C4-2B (cell line): ENCODE results near the gene CFAP20DC.
"Not testable (repeated sequence)": the region's sequence is repeated elsewhere in the genome, so short reads cannot be mapped to it uniquely, and the experiment has no call there.

Experiments used
- H3K27ac ChIP-seq: fragments of 450-650 bp; 2 replicates; pipeline ENCODE4 v1.5.1; 2017
- CTCF ChIP-seq: fragments of 450-650 bp; conservative IDR thresholded peaks from 2 replicates; pipeline ENCODE4 v1.5.1; 2017; ENCODE audit warnings: mild to moderate bottlenecking
- ZFX ChIP-seq: fragments of 450-650 bp; IDR thresholded peaks from 2 replicates; pipeline ENCODE4 v1.6.1; 2017

The CFAP20DC gene

DNA sequence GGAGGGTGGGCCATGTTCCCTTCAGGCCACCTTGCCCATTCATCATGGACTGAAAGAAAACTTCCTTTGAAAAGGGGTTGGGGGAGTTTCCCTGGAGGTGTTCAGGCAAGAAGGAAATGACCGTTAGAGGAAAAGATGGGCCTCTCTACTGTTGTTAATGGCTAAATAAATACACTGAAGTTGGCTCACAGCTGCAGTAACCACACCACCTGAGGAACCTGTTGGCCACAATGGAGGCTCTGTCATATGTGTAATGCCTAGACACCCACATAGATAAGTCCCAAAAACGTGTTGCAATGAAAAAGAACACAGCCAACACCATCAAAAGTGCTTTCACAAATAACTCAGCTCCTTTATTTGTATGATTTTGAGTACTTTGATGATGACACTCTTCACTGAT lies 345.1 kb downstream of the CFAP20DC start:
- no peak overlapping the region for H3K27ac ChIP-seq
- TF ChIP-seq ZFX (no peak), CTCF (no peak)

DNA sequence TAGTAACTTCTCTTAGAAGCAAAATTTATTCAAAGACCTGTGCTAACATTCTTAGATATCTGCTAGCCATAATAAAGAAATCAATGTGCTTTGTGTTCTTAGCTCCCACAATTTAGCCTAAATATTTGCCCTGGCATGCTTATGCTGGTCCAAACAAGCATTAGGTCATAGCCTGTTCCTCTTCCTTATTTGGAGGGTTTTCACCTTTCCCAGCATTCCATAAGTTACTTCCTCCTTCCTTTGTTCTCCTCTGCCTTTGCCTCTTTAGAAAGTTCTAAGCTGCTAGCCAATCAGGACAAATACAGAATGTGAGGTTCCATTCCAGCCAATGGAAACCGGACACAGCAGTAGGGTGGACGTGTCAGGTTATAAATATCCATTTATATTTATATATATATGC lies 345.5 kb downstream of the CFAP20DC start:
- not testable (repeated sequence) for H3K27ac ChIP-seq

DNA sequence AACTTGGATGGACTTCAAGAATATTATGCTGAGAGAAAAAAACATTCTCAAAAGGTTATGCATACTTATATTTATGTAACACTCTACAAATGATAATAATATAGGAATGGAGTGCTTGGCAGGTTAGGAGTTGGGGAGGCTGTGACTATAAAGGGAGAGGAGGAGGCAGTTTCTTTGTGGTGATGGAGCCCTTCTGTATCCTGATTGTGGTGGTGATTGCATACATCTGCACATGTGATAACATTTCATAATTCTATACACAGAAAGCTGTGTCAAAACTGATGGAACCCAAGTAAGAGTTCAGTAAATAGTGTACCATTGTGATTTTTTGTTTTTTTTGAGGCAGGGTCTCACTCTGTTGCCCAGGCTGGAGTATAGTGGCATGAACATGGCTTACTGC lies 351.6 kb downstream of the CFAP20DC start:
- H3K27ac ChIP-seq = no peak overlapping the region

GRCh38 chr3:58697561-58697960 lies 352.3 kb downstream of the CFAP20DC start:
- no peak overlapping the region for H3K27ac ChIP-seq
- TF ChIP-seq ZFX = no peak
- TF ChIP-seq CTCF = no peak

More for the DNA sequence above, 351.6 kb downstream of the CFAP20DC start:
- TF ChIP-seq CTCF (no peak), ZFX (no peak)

- not testable (repeated sequence) for H3K27ac ChIP-seq
These were observed 353.0 kb downstream of the CFAP20DC start for GRCh38 chr3:58696813-58697212.

DNA sequence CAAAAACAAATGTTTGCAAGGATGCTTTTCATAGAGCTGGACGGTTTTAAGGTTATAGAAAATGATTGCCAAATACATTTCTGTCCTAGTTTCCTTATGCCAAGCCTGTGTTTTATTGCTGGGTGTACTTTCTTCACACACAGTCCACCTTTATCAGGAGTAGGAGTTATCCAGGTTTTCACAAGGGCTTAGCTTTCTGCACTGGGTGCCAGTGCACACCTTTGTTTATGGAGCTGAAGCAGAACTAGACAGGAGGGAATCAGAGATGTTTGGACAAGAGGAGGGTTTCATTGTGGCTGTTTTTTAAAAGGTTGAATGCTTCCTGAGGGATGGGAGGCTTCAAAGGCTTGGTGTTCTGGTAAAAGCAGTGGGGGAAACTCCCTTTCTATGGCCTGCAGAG lies 353.7 kb downstream of the CFAP20DC start:
- TF ChIP-seq ZFX = no peak
- no peak for TF ChIP-seq CTCF
- H3K27ac ChIP-seq = no peak overlapping the region

- H3K27ac ChIP-seq = not testable (repeated sequence)
These were observed 354.5 kb downstream of the CFAP20DC start for GRCh38 chr3:58695284-58695683.

GRCh38 chr3:58693940-58694850 lies 355.6 kb downstream of the CFAP20DC start:
- TF ChIP-seq ZFX = no peak

DNA sequence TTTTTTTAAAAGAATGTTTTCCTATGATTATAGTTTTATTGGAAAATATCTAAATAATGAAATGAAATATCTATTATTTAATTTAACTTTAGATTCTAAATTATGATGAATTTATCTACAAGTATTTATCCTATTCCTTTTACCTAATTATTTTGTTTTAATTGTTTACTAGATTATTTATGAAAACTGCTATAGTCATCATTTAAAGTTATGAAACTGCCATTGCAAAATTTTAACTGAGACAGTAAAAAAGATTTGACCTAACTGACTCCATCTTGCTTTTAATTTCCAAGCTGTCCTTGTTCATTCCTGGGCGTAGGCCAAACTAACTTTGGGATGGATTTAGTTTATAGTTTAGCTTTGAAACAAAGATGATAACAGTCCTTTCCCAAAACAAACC lies 357.3 kb downstream of the CFAP20DC start:
- H3K27ac ChIP-seq = no peak overlapping the region
- no peak for TF ChIP-seq CTCF
- TF ChIP-seq ZFX = no peak

More at GRCh38 chr3:58693940-58694850, 355.6 kb downstream of the CFAP20DC start:
- no peak overlapping the region for H3K27ac ChIP-seq
